ENCODE measurements around the gene RNASE7. TPM values are rescaled to one million over a fixed set of nuclear protein-coding genes. Genes with fewer than 3 reads are reported as not detected.

RNASE7 gene
- total RNA-seq, 4 donors from 2014 or later, result not detected

- Histone ChIP-seq H3K4me1 (peaks cover 3 to 4% of the 10 kb centered on the region in 2 donors), H3K4me3 (no peak overlapping the region), H3K27ac (no peak overlapping the region), H3K36me3 (no peaks in the 10 kb centered on the region), H3K9me3 (no peaks in the 10 kb centered on the region), H3K27me3 (no peaks in the 10 kb centered on the region)
- intact Hi-C loops (cut with DNase I; ENCODE audit: low total_unique reads), result no loop called here
- DNase-seq, result no peak
- TF ChIP-seq POLR2A (IDR thresholded peaks at IDR 0.05), result no peak
- TF ChIP-seq, protein P1, sequence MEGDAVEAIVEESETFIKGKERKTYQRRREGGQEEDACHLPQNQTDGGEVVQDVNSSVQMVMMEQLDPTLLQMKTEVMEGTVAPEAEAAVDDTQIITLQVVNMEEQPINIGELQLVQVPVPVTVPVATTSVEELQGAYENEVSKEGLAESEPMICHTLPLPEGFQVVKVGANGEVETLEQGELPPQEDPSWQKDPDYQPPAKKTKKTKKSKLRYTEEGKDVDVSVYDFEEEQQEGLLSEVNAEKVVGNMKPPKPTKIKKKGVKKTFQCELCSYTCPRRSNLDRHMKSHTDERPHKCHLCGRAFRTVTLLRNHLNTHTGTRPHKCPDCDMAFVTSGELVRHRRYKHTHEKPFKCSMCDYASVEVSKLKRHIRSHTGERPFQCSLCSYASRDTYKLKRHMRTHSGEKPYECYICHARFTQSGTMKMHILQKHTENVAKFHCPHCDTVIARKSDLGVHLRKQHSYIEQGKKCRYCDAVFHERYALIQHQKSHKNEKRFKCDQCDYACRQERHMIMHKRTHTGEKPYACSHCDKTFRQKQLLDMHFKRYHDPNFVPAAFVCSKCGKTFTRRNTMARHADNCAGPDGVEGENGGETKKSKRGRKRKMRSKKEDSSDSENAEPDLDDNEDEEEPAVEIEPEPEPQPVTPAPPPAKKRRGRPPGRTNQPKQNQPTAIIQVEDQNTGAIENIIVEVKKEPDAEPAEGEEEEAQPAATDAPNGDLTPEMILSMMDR (IDR thresholded peaks at IDR 0.05), result no peak
Observed at GRCh38 chr14:21011136-21011535, 31.0 kb upstream of the RNASE7 start.

DNA sequence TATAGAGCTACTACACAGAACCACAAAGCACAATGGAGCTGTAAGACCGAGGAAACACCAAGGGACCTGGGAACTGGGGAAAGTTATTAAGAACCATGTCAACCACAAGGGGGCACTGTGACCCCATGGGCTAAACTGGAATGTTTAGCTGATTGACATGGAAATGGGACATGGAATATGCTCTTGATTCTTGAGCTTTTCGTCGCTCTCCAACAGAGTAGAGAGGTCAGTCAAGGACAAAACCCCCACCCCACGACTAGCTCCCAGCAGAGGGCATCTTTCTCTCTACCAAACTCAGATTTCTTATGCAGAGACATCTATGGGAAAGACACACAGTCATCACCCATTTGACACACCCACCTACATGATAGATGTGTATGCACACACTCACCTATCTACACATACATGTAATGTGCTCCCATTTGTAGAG, 27.4 kb upstream of the RNASE7 start:
- peak; percentile 85 to 91 for DNase-seq
- Histone ChIP-seq H3K9me3 (no peaks in the 10 kb centered on the region), H3K4me1 (peaks cover 3 to 4% of the 10 kb centered on the region in 2 donors), H3K27me3 (no peaks in the 10 kb centered on the region), H3K36me3 (no peaks in the 10 kb centered on the region), H3K4me3 (no peak overlapping the region), H3K27ac (peak overlapping the region; percentile 41 to 61)
- intact Hi-C loops (cut with DNase I; ENCODE audit: low total_unique reads), result no loop called here
- no peak for TF ChIP-seq POLR2A (IDR thresholded peaks at IDR 0.05)
- TF ChIP-seq, protein P1 (IDR thresholded peaks at IDR 0.05), result peak; percentile 96 to 98 (median 97)

DNA sequence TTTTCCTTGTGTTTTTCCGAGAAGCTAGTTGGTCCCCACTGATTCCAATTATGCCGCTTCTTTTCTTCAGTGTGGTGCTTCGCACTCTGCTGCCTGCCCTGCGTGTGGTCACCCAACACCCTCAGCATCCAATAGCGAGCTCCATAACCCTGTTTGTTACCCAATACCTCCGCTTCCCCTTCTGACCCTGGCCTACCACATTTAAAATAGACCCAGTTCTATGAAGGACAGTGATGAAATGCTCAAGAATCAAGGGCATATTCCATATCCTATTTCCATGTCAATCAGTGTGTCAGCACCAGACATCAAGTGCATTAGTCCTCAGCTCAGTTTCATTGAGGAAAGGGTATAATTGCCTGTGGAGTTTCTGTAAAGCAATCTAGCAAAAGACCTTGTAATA, 26.9 kb upstream of the RNASE7 start:
- intact Hi-C loops (cut with DNase I; ENCODE audit: low total_unique reads), result no loop called here

GRCh38 chr14:21016413-21017190, 25.6 kb upstream of the RNASE7 start:
- intact Hi-C loops (cut with DNase I; ENCODE audit: low total_unique reads), result no loop called here
- Histone ChIP-seq H3K4me1 (peaks cover 3 to 4% of the 10 kb centered on the region in 2 donors), H3K27me3 (no peaks in the 10 kb centered on the region), H3K9me3 (no peaks in the 10 kb centered on the region), H3K27ac (peak overlapping the region in 1 of 2 donors; percentile 21), H3K36me3 (no peaks in the 10 kb centered on the region), H3K4me3 (no peak overlapping the region)
- no peak for DNase-seq
- TF ChIP-seq POLR2A (IDR thresholded peaks at IDR 0.05), result no peak
- TF ChIP-seq, protein P1 (IDR thresholded peaks at IDR 0.05), result no peak

More for the DNA sequence above, 26.9 kb upstream of the RNASE7 start:
- Histone ChIP-seq H3K27ac (peak overlapping the region; percentile 6 to 61), H3K9me3 (no peaks in the 10 kb centered on the region), H3K36me3 (no peaks in the 10 kb centered on the region), H3K4me1 (peaks cover 3 to 4% of the 10 kb centered on the region in 2 donors), H3K27me3 (no peaks in the 10 kb centered on the region), H3K4me3 (no peak overlapping the region)
- TF ChIP-seq, protein P1 (IDR thresholded peaks at IDR 0.05), result no peak
- no peak for DNase-seq

- DNase-seq, result no peak
- Histone ChIP-seq H3K27me3 (no peaks in the 10 kb centered on the region), H3K36me3 (no peaks in the 10 kb centered on the region), H3K4me1 (peaks cover 3 to 4% of the 10 kb centered on the region in 2 donors), H3K4me3 (no peak overlapping the region), H3K9me3 (no peaks in the 10 kb centered on the region), H3K27ac (peak overlapping the region in 1 of 2 donors; percentile 21)
- TF ChIP-seq, protein P1 (IDR thresholded peaks at IDR 0.05), result no peak
- no peak for TF ChIP-seq POLR2A (IDR thresholded peaks at IDR 0.05)
- intact Hi-C loops (cut with DNase I; ENCODE audit: low total_unique reads), result no loop called here
Observed at GRCh38 chr14:21017528-21018245, 24.5 kb upstream of the RNASE7 start.

Measured in uterus (tissue), 4 donors.